NCI-H187 treated with DMSO at 0.1 percent for 48 hours (cell line): ENCODE data around the gene RYR1.
"Not testable (repeated sequence)": the region's sequence is repeated elsewhere in the genome, so short reads cannot be mapped to it uniquely, and the experiment has no call there.

ENCODE experiments used
- DNase-seq: peaks from one replicate; lab custom pipeline; 2025; lab: John Stamatoyannopoulos, UW

Gene RYR1

GRCh38 chr19:38400361-38400760, 33.1 kb upstream of the RYR1 start:
- no peak for DNase-seq

- DNase-seq, result no peak
Measured at GRCh38 chr19:38401148-38401547, 32.3 kb upstream of the RYR1 start.

GRCh38 chr19:38402623-38402966, 30.9 kb upstream of the RYR1 start:
- DNase-seq, result no peak

GRCh38 chr19:38402967-38403674, 30.4 kb upstream of the RYR1 start, which contains the start of gene FAM98C:
Gene FAM98C (plus strand): TSS chr19:38403093. CDS start chr19:38403154, 61 bp downstream.
- DNase-seq, result peak; percentile 85

- no peak for DNase-seq
Measured at GRCh38 chr19:38404858-38405257, 28.6 kb upstream of the RYR1 start.

- no peak for DNase-seq
Measured at GRCh38 chr19:38405276-38405675, 28.2 kb upstream of the RYR1 start.

GRCh38 chr19:38409631-38410133, 23.8 kb upstream of the RYR1 start:
- no peak for DNase-seq

GRCh38 chr19:38410407-38410806, 23.1 kb upstream of the RYR1 start:
- not testable (repeated sequence) for DNase-seq

GRCh38 chr19:38411041-38411712, 22.3 kb upstream of the RYR1 start:
- no peak for DNase-seq

- not testable (repeated sequence) for DNase-seq
Measured at GRCh38 chr19:38411898-38412297, 21.6 kb upstream of the RYR1 start.

- no peak for DNase-seq
Measured at GRCh38 chr19:38412491-38412890, 21.0 kb upstream of the RYR1 start.

- DNase-seq, result no peak
Measured at GRCh38 chr19:38412961-38413360, 20.5 kb upstream of the RYR1 start.

- no peak for DNase-seq
Measured at GRCh38 chr19:38413416-38413815, 20.1 kb upstream of the RYR1 start.

- no peak for DNase-seq
Measured at GRCh38 chr19:38417146-38417543, 16.3 kb upstream of the RYR1 start.

GRCh38 chr19:38417544-38418506, 15.7 kb upstream of the RYR1 start:
- DNase-seq, result no peak

GRCh38 chr19:38420935-38421334, 12.6 kb upstream of the RYR1 start:
- DNase-seq, result no peak

- no peak for DNase-seq
Measured at GRCh38 chr19:38421856-38422255, 11.6 kb upstream of the RYR1 start.

GRCh38 chr19:38422438-38422837, 11.1 kb upstream of the RYR1 start:
- no peak for DNase-seq

GRCh38 chr19:38424272-38424671, 9.2 kb upstream of the RYR1 start:
- DNase-seq, result no peak

GRCh38 chr19:38425222-38425809, 8.2 kb upstream of the RYR1 start:
- DNase-seq, result no peak

- no peak for DNase-seq
Measured at GRCh38 chr19:38425810-38426466, 7.6 kb upstream of the RYR1 start, which contains the start of gene RASGRP4. Gene RASGRP4 (minus strand): TSS chr19:38426219. CDS start chr19:38426091, 128 bp downstream.
